OCI-M2 (cell line): ENCODE data around the gene HIC2.
"Not testable (repeated sequence)": the region's sequence is repeated elsewhere in the genome, so short reads cannot be mapped to it uniquely, and the experiment has no call there.

ENCODE experiments used
- DNase-seq: peaks from one replicate; lab custom pipeline; 2025; ENCODE audit not compliant: unreplicated experiment; lab: John Stamatoyannopoulos, UW

The HIC2 gene

GRCh38 chr22:21434378-21435233 is 17.4 kb downstream of the HIC2 start:
- DNase-seq, result not testable (repeated sequence)

GRCh38 chr22:21435998-21436810 is 19.0 kb downstream of the HIC2 start:
- not testable (repeated sequence) for DNase-seq

GRCh38 chr22:21438013-21438412 is 20.8 kb downstream of the HIC2 start:
- not testable (repeated sequence) for DNase-seq

GRCh38 chr22:21440018-21440636 is 23.0 kb downstream of the HIC2 start:
- DNase-seq, result not testable (repeated sequence)

GRCh38 chr22:21440676-21441075 is 23.5 kb downstream of the HIC2 start:
- not testable (repeated sequence) for DNase-seq

- not testable (repeated sequence) for DNase-seq
Measured at GRCh38 chr22:21441170-21441569, 24.0 kb downstream of the HIC2 start.

GRCh38 chr22:21442123-21442522 is 25.0 kb downstream of the HIC2 start:
- DNase-seq, result not testable (repeated sequence)

GRCh38 chr22:21442646-21443045 is 25.5 kb downstream of the HIC2 start:
- not testable (repeated sequence) for DNase-seq

- no peak for DNase-seq
Measured at GRCh38 chr22:21443057-21443734, 26.0 kb downstream of the HIC2 start.

GRCh38 chr22:21443735-21444421 is 26.7 kb downstream of the HIC2 start:
- no peak for DNase-seq

- DNase-seq, result no peak
Measured at GRCh38 chr22:21444701-21445436, 27.7 kb downstream of the HIC2 start.

GRCh38 chr22:21445437-21446127 is 28.4 kb downstream of the HIC2 start:
- no peak for DNase-seq

GRCh38 chr22:21446128-21446826 is 29.1 kb downstream of the HIC2 start:
- no peak for DNase-seq

- DNase-seq, result no peak
Measured at GRCh38 chr22:21446827-21447690, 29.9 kb downstream of the HIC2 start.

GRCh38 chr22:21447694-21448402 is 30.7 kb downstream of the HIC2 start:
- DNase-seq, result no peak

- no peak for DNase-seq
Measured at GRCh38 chr22:21448627-21449416, 31.7 kb downstream of the HIC2 start.
